Effector memory CD4-positive, alpha-beta T cell (primary cell): ENCODE data around the gene MICALL2.

Source experiments
- DNase-seq, 3 donors: peaks; one replicate each; pipeline ENCODE4 v3.0.0-alpha.2; 2020
- H3K27ac ChIP-seq: 2 replicates; pipeline ENCODE4 v1.7.0; 2013; ENCODE audit warnings: mild to moderate bottlenecking, low read length, moderate library complexity; ENCODE audit not compliant: insufficient read depth, poor library complexity, severe bottlenecking
- H3K27me3 ChIP-seq: replicated peaks from 2 replicates; pipeline ENCODE4 v1.7.0; 2013; ENCODE audit warnings: mild to moderate bottlenecking, low read length; ENCODE audit not compliant: insufficient read depth, control insufficient read depth, poor library complexity, severe bottlenecking
- H3K36me3 ChIP-seq: 2 replicates; pipeline ENCODE4 v1.7.0; 2013; ENCODE audit warnings: mild to moderate bottlenecking, low read length, moderate library complexity; ENCODE audit not compliant: control insufficient read depth, insufficient read depth
- H3K4me1 ChIP-seq: 2 replicates; pipeline ENCODE4 v1.7.0; 2013; ENCODE audit warnings: low read length, mild to moderate bottlenecking; ENCODE audit not compliant: control insufficient read depth, insufficient read depth, poor library complexity, severe bottlenecking
- H3K4me3 ChIP-seq: 2 replicates; pipeline ENCODE4 v1.7.0; 2013; ENCODE audit warnings: low read length, low read depth, mild to moderate bottlenecking; ENCODE audit not compliant: insufficient read depth, poor library complexity, severe bottlenecking
- H3K9me3 ChIP-seq: 2 replicates; pipeline ENCODE4 v1.7.0; 2013; ENCODE audit warnings: mild to moderate bottlenecking, low read length, moderate library complexity; ENCODE audit not compliant: control insufficient read depth

The MICALL2 gene

GRCh38 chr7:1459512-1459892 is 232 bp upstream of the MICALL2 start:
- H3K4me3 ChIP-seq, result peak overlapping the region; percentile 76
- no peaks in the 10 kb centered on the region for H3K27me3 ChIP-seq

GRCh38 chr7:1457949-1458682 is 1.2 kb downstream of the MICALL2 start:
- DNase-seq, result no peak
- H3K9me3 ChIP-seq, result no peaks in the 10 kb centered on the region
- no peak overlapping the region for H3K27ac ChIP-seq
- no peaks in the 10 kb centered on the region for H3K36me3 ChIP-seq
- no peaks in the 10 kb centered on the region for H3K27me3 ChIP-seq
- peak overlapping the region; percentile 76 for H3K4me3 ChIP-seq
- peaks cover 18% of the 10 kb centered on the region for H3K4me1 ChIP-seq

More at GRCh38 chr7:1459512-1459892, 232 bp upstream of the MICALL2 start:
- Histone ChIP-seq H3K27ac (no peak overlapping the region), H3K4me1 (peaks cover 18% of the 10 kb centered on the region), H3K9me3 (no peaks in the 10 kb centered on the region), H3K36me3 (no peaks in the 10 kb centered on the region)
- peak; percentile 97 to 99 (median 97) for DNase-seq

GRCh38 chr7:1457059-1457948 is 2.0 kb downstream of the MICALL2 start:
- no peak for DNase-seq
- H3K27me3 ChIP-seq, result no peaks in the 10 kb centered on the region
- H3K4me1 ChIP-seq, result peaks cover 18% of the 10 kb centered on the region
- no peak overlapping the region for H3K27ac ChIP-seq
- H3K4me3 ChIP-seq, result no peak overlapping the region
- H3K36me3 ChIP-seq, result no peaks in the 10 kb centered on the region
- no peaks in the 10 kb centered on the region for H3K9me3 ChIP-seq

- Histone ChIP-seq H3K36me3 (no peaks in the 10 kb centered on the region), H3K4me3 (no peak overlapping the region), H3K9me3 (no peaks in the 10 kb centered on the region), H3K27me3 (no peaks in the 10 kb centered on the region), H3K4me1 (peaks cover 18% of the 10 kb centered on the region), H3K27ac (no peak overlapping the region)
- no peak for DNase-seq
These were observed 3.3 kb downstream of the MICALL2 start for GRCh38 chr7:1455955-1456354.

- Histone ChIP-seq H3K27me3 (no peaks in the 10 kb centered on the region), H3K4me3 (no peak overlapping the region), H3K9me3 (no peaks in the 10 kb centered on the region), H3K27ac (no peak overlapping the region), H3K4me1 (peaks cover 18% of the 10 kb centered on the region), H3K36me3 (no peaks in the 10 kb centered on the region)
- DNase-seq, result no peak
These were observed 3.9 kb downstream of the MICALL2 start for GRCh38 chr7:1455241-1455939.

- Histone ChIP-seq H3K27ac (no peak overlapping the region), H3K27me3 (no peaks in the 10 kb centered on the region), H3K4me3 (no peak overlapping the region), H3K9me3 (no peaks in the 10 kb centered on the region), H3K4me1 (peaks cover 11% of the 10 kb centered on the region), H3K36me3 (no peaks in the 10 kb centered on the region)
- DNase-seq, result no peak
These were observed 4.7 kb downstream of the MICALL2 start for GRCh38 chr7:1454542-1454941.

GRCh38 chr7:1452205-1452604 is 7.1 kb downstream of the MICALL2 start:
- Histone ChIP-seq H3K4me3 (no peak overlapping the region), H3K9me3 (no peaks in the 10 kb centered on the region), H3K27me3 (no peaks in the 10 kb centered on the region), H3K36me3 (no peaks in the 10 kb centered on the region), H3K4me1 (no peaks in the 10 kb centered on the region), H3K27ac (no peak overlapping the region)
- no peak for DNase-seq

GRCh38 chr7:1450987-1451386 is 8.3 kb downstream of the MICALL2 start:
- H3K9me3 ChIP-seq, result no peaks in the 10 kb centered on the region
- no peaks in the 10 kb centered on the region for H3K4me1 ChIP-seq
- no peak for DNase-seq
- H3K4me3 ChIP-seq, result no peak overlapping the region
- H3K27ac ChIP-seq, result no peak overlapping the region
- no peaks in the 10 kb centered on the region for H3K36me3 ChIP-seq
- H3K27me3 ChIP-seq, result no peaks in the 10 kb centered on the region

- Histone ChIP-seq H3K9me3 (no peaks in the 10 kb centered on the region), H3K4me3 (no peak overlapping the region), H3K36me3 (no peaks in the 10 kb centered on the region), H3K27me3 (no peaks in the 10 kb centered on the region), H3K27ac (no peak overlapping the region), H3K4me1 (no peaks in the 10 kb centered on the region)
- DNase-seq, result no peak
These were observed 8.8 kb downstream of the MICALL2 start for GRCh38 chr7:1450431-1450830.
